Measurements from ENCODE around the gene PRKCB.
"Not testable (repeated sequence)": the region's sequence is repeated elsewhere in the genome, so short reads cannot be mapped to it uniquely, and the experiment has no call there.

Gene PRKCB

GRCh38 chr16:24077292-24077691 is 241.5 kb downstream of the PRKCB start:
- DNase-seq (ENCODE audit: low spot score), result no peak
- no peak for FAIRE-seq

GRCh38 chr16:24077966-24078365 is 242.2 kb downstream of the PRKCB start:
- FAIRE-seq (no peak), DNase-seq (ENCODE audit: low spot score) (no peak)

- DNase-seq (ENCODE audit: low spot score) (no peak), FAIRE-seq (no peak)
These were observed 249.9 kb downstream of the PRKCB start for GRCh38 chr16:24085666-24086065.

- DNase-seq (ENCODE audit: low spot score) (no peak), FAIRE-seq (no peak)
These were observed 252.2 kb downstream of the PRKCB start for GRCh38 chr16:24087891-24088410.

- no peak for DNase-seq (ENCODE audit: low spot score)
- FAIRE-seq, result no peak
These were observed 253.0 kb downstream of the PRKCB start for GRCh38 chr16:24088767-24089166.

- FAIRE-seq (no peak), DNase-seq (ENCODE audit: low spot score) (no peak)
These were observed 255.3 kb downstream of the PRKCB start for GRCh38 chr16:24091125-24091524.

GRCh38 chr16:24093049-24093448 is 257.3 kb downstream of the PRKCB start:
- FAIRE-seq, result no peak
- DNase-seq (ENCODE audit: low spot score), result no peak

DNA sequence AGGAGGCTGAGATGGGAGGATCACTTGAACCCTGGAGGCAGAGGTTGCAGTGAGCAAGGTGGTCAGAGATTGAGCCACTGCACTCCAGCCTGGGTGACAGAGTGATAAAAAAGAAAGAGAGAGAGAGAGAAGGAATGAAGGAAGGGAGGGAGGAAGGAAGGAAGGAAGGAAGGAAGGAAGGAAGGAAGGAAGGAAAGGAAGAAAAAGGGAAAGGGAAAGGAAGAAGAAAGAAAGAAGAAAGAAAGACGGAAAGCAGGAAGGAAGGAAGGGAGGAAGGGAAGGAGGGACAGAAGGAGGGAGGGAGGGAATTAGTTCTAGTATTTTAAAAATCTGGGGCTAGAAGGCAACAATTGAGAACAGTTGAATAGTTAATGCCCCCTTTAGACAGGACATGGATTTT is 258.9 kb downstream of the PRKCB start:
- FAIRE-seq, result no peak
- no peak for DNase-seq (ENCODE audit: low spot score)

- DNase-seq (ENCODE audit: low spot score) (no peak), FAIRE-seq (no peak)
These were observed 263.1 kb downstream of the PRKCB start for GRCh38 chr16:24098896-24099295.

- no peak for FAIRE-seq
These were observed 265.6 kb downstream of the PRKCB start for GRCh38 chr16:24101431-24101830.

GRCh38 chr16:24102209-24102660 is 266.5 kb downstream of the PRKCB start:
- DNase-seq (ENCODE audit: low spot score), result no peak
- FAIRE-seq, result no peak

More at GRCh38 chr16:24101431-24101830, 265.6 kb downstream of the PRKCB start:
- no peak for DNase-seq (ENCODE audit: low spot score)

DNA sequence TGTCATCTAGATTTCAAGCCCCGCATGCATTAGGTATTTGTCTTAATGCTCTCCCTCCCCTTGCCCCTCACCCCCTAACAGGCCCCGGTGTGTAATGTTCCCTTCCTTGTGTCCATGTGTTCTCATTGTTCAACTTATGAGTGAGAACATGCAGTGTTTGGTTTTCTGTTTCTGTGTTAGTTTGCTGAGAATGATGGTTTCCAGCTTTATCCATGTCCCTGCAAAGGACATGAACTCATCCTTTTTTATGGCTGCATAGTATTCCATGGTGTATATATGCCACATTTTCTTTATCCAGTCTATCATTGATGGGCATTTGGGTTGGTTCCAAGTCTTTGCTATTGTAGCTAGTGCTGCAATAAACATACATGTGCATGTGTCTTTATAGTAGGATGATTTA is 269.7 kb downstream of the PRKCB start:
- not testable (repeated sequence) for DNase-seq (ENCODE audit: low spot score); FAIRE-seq

- FAIRE-seq; DNase-seq (ENCODE audit: low spot score): not testable (repeated sequence)
These were observed 272.3 kb downstream of the PRKCB start for GRCh38 chr16:24108090-24108489.

- DNase-seq (ENCODE audit: low spot score) (no peak), FAIRE-seq (no peak)
These were observed 276.0 kb downstream of the PRKCB start for GRCh38 chr16:24111724-24112302.

GRCh38 chr16:24113115-24113745 is 277.4 kb downstream of the PRKCB start:
- DNase-seq (ENCODE audit: low spot score) (no peak), FAIRE-seq (no peak)

GRCh38 chr16:24114876-24115275 is 279.1 kb downstream of the PRKCB start:
- DNase-seq (ENCODE audit: low spot score), result no peak
- no peak for FAIRE-seq

GRCh38 chr16:24116046-24116776 is 280.4 kb downstream of the PRKCB start:
- FAIRE-seq, result no peak
- no peak for DNase-seq (ENCODE audit: low spot score)

GRCh38 chr16:24116989-24117388 is 281.2 kb downstream of the PRKCB start:
- FAIRE-seq (no peak), DNase-seq (ENCODE audit: low spot score) (no peak)

DNA sequence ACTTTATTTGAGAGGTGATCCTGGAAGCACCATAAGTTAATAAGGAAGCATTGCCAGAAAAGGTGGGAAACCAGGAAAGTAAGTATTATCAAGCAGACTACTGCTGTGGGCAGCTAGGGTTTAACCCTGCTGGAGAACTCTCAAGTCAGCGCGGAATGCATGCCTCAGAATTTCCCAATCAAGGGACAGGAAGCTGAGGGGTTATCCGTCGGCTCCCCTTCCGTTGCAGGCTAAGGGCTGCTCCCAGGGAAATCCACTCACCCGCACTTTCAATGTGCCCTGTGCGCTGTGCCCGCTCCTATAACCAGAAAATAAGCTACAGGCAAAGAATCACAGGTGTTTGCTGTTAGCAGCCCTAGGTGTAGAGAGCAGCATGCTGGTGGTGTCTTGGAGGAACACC is 281.9 kb downstream of the PRKCB start:
- no peak for DNase-seq (ENCODE audit: low spot score)
- FAIRE-seq, result no peak

DNA sequence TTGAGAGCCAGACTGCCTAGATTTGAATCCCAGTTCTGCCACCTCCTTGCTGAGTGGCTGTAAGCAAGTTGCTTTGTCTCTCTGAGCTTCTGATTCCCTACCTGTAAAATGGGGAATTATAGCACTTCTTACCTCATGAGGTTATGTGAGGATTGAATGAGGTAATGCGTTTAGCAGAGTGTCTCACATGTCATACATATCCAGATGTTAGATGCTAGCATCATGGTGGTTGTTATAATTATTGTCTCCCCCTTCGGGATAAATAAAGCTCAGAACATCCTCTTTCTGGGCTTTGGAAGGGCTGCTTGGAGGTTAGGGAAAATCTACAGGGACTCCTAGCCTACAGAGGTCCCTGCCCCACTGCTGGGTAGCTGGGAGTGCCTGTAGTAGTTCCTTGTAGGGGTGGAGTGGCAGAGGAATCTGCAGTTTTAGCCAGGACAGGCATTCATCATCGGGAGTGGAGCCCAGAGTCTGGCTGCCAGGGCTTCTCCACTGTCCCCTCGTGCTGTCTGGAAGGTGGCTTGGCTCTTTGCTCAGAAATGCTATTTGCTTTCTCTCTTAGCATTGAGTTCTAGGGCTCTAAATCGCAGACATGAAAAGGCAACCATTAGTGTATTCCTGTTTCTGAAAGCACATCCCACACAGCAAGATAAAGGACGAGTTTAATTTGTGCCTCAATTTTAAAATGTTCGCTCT is 282.5 kb downstream of the PRKCB start:
- FAIRE-seq (no peak), DNase-seq (ENCODE audit: low spot score) (no peak)

DNA sequence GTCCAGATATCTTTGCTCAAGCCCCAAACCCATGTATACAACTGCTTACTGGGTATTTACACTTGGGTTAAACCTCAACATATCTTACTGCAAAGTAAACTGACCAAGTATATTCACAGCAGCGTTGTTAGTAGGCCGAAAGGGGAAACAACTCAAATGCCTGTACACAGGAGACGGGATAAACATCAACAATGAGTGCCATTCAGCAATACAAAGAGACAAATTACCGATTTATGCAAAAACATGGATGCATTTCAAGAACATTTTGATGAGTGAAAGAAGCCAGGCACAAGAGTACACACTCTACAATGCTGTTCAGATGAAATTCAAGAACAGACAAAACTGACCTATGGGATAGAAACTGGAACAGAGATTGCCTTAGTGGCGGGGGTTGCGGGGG is 284.0 kb downstream of the PRKCB start:
- DNase-seq (ENCODE audit: low spot score) (no peak), FAIRE-seq (no peak)

- FAIRE-seq, result no peak
- DNase-seq (ENCODE audit: low spot score), result no peak
These were observed 287.5 kb downstream of the PRKCB start for GRCh38 chr16:24123275-24123674.

Measured in urothelium cell line (cell line).